CD14-positive monocyte (primary cell): Measurements from ENCODE around the gene ENGASE. TPM values are rescaled to one million over a fixed set of nuclear protein-coding genes. Genes with fewer than 3 reads are reported as not detected.

Experiments used
- DNase-seq, 3 donors: peaks; one replicate each; pipeline ENCODE4 v3.0.0-alpha.2; 2011 to 2022
- H2AFZ ChIP-seq: 2 replicates; pipeline ENCODE4 v1.6.0; 2012; ENCODE audit warnings: mild to moderate bottlenecking, low read depth, low read length, inconsistent platforms; ENCODE audit not compliant: insufficient read depth, poor library complexity, severe bottlenecking
- H3K27ac ChIP-seq, 2 donors: 1 replicate in 1 of 2; 2 replicates in 1 of 2; pipeline ENCODE4 v1.5.1; 2012 to 2013; ENCODE audit warnings: low read length in 2 of 2, control low read depth in 1 of 2, inconsistent platforms in 1 of 2, low read depth in 1 of 2, mild to moderate bottlenecking in 1 of 2
- H3K27me3 ChIP-seq, 2 donors: one replicate each; pipeline versions ENCODE4 v1.6.0 to v1.6.1; 2011 to 2013; ENCODE audit warnings: low read length in 2 of 2; ENCODE audit not compliant: control insufficient read depth in 2 of 2, insufficient read depth in 2 of 2
- H3K36me3 ChIP-seq, 2 donors: replicated peaks in 1 of 2; 1 replicate in 1 of 2; 2 replicates in 1 of 2; pipeline versions ENCODE4 v1.5.1 to v1.6.1; 2012 to 2013; ENCODE audit warnings: low read length in 2 of 2, control low read depth in 1 of 2, inconsistent platforms in 1 of 2, mild to moderate bottlenecking in 1 of 2; ENCODE audit not compliant: insufficient read depth in 2 of 2, control insufficient read depth in 1 of 2
- H3K4me1 ChIP-seq, 2 donors: 1 replicate in 1 of 2; 2 replicates in 1 of 2; pipeline versions ENCODE4 v1.5.1 to v1.6.1; 2012 to 2013; ENCODE audit warnings: low read length in 2 of 2, control low read depth in 1 of 2, inconsistent platforms in 1 of 2, mild to moderate bottlenecking in 1 of 2, moderate library complexity in 1 of 2; ENCODE audit not compliant: insufficient read depth in 2 of 2, control insufficient read depth in 1 of 2
- H3K4me2 ChIP-seq: replicated peaks from 2 replicates; pipeline ENCODE3; 2012; ENCODE audit warnings: low read length, moderate library complexity, mild to moderate bottlenecking; ENCODE audit not compliant: poor library complexity, severe bottlenecking; ENCODE audit errors: extremely low read depth
- H3K4me3 ChIP-seq, 3 experiments: fragments of 200-600 bp in 1 of 3; sonication (generic) in 1 of 3; replicated peaks in 1 of 3; 1 replicate in 2 of 3; 2 replicates in 1 of 3; pipeline ENCODE4 v1.5.1; 2011 to 2013; ENCODE audit warnings: low read length in 3 of 3, mild to moderate bottlenecking in 3 of 3, control low read depth in 2 of 3, low read depth in 2 of 3, inconsistent platforms in 1 of 3, moderate library complexity in 1 of 3
- H3K79me2 ChIP-seq: 2 replicates; pipeline ENCODE4 v1.6.0; 2012; ENCODE audit warnings: mild to moderate bottlenecking, control low read depth, inconsistent platforms, low read length, moderate library complexity; ENCODE audit not compliant: insufficient read depth
- H3K9ac ChIP-seq: 2 replicates; pipeline ENCODE4 v1.6.0; 2017; ENCODE audit warnings: low read length, mild to moderate bottlenecking; ENCODE audit not compliant: insufficient read depth, poor library complexity, severe bottlenecking
- H3K9me3 ChIP-seq, 2 donors: replicated peaks in 1 of 2; 1 replicate in 1 of 2; 2 replicates in 1 of 2; pipeline versions ENCODE4 v1.5.1 to v1.6.1; 2012 to 2013; ENCODE audit warnings: low read length in 2 of 2, control low read depth in 1 of 2; ENCODE audit not compliant: control insufficient read depth in 1 of 2, insufficient read depth in 1 of 2
- H4K20me1 ChIP-seq: 2 replicates; pipeline ENCODE4 v1.6.0; 2012; ENCODE audit warnings: mild to moderate bottlenecking, low read length, control low read depth, moderate library complexity; ENCODE audit not compliant: insufficient read depth
- H3K27ac Mint-ChIP-seq, 7 donors: one replicate each; pipeline ENCODE4 v1.8.0; 2020; ENCODE audit warnings: mild to moderate bottlenecking in 7 of 7, mixed read lengths in 7 of 7, moderate library complexity in 6 of 7, inconsistent platforms in 2 of 7
- H3K27me3 Mint-ChIP-seq, 3 donors: one replicate each; pipeline ENCODE4 v1.8.0; 2021 to 2022; ENCODE audit warnings: low read depth in 3 of 3, mild to moderate bottlenecking in 3 of 3, mixed read lengths in 3 of 3, moderate library complexity in 3 of 3, inconsistent platforms in 1 of 3
- H3K36me3 Mint-ChIP-seq, 2 donors: one replicate each; pipeline ENCODE4 v1.8.0; 2020; ENCODE audit warnings: mixed read lengths in 2 of 2, inconsistent platforms in 1 of 2, mild to moderate bottlenecking in 1 of 2
- H3K4me1 Mint-ChIP-seq: one replicate; pipeline ENCODE4 v1.8.0; 2020; ENCODE audit warnings: mild to moderate bottlenecking, mixed read lengths
- H3K4me3 Mint-ChIP-seq, 2 donors: one replicate each; pipeline ENCODE4 v1.8.0; 2020; ENCODE audit warnings: mild to moderate bottlenecking in 2 of 2, mixed read lengths in 2 of 2, moderate library complexity in 1 of 2
- H3K9me3 Mint-ChIP-seq, 7 donors: one replicate each; pipeline ENCODE4 v1.8.0; 2020 to 2022; ENCODE audit warnings: mixed read lengths in 7 of 7, mild to moderate bottlenecking in 6 of 7, moderate library complexity in 6 of 7, inconsistent platforms in 2 of 7
- whole genome bisulfite sequencing: methylation state at CpG from one replicate; pipeline ENCODE4 v1.1.5; 2013; ENCODE audit warnings: missing lambda C conversion rate; ENCODE audit not compliant: insufficient coverage; 5-methylcytosine and 5-hydroxymethylcytosine counted together
- intact Hi-C, 2 donors: fragments of 100-400 bp; cut with micrococcal nuclease; formaldehyde crosslinking; loops; one replicate each; pipeline versions ENCODE4 v1.15.0 to v1.15.1; 2023
- polyA plus RNA-seq, 3 donors: library from polyadenylated mRNA; depleted of rRNA in 1 of 3; unstranded in 2 of 3; stranded (reverse) in 1 of 3; fragments of 300-500 nt in 2 of 3; fragments of >200 nt in 1 of 3; fragmentation: Illumina TruSeq in 2 of 3; gene quantifications; 1 replicate in 2 of 3; 2 replicates in 1 of 3; pipeline ENCODE4 v1.2.3, GENCODE V29; 2012 to 2021
- TF ChIP-seq, protein P1 (sequence below): fragments of 200-600 bp; IDR thresholded peaks from one replicate; pipeline ENCODE4 v1.8.0; 2022; ENCODE audit warnings: antibody characterized with exemption, mild to moderate bottlenecking

ENGASE gene
- polyA plus RNA-seq, 3 donors = 2.6 to 150 (median 3.0) TPM

- no peaks in the 10 kb centered on the region for H3K79me2 ChIP-seq
- no peaks in the 10 kb centered on the region for H4K20me1 ChIP-seq
- Mint-ChIP-seq H3K27me3 (peaks cover 0 to 9% (median 4%) of the 10 kb centered on the region in 3 donors), H3K27ac (no peak overlapping the region), H3K4me3 (no peak overlapping the region), H3K4me1 (no peaks in the 10 kb centered on the region), H3K9me3 (no peaks in the 10 kb centered on the region), H3K36me3 (no peaks in the 10 kb centered on the region)
- no peak overlapping the region for H3K9ac ChIP-seq
- no peaks in the 10 kb centered on the region for H3K36me3 ChIP-seq
- H3K27ac ChIP-seq = no peak overlapping the region
- H3K4me2 ChIP-seq = no peak overlapping the region
- no peaks in the 10 kb centered on the region for H3K27me3 ChIP-seq
- H3K4me3 ChIP-seq = no peak overlapping the region
- no peak overlapping the region for H2AFZ ChIP-seq
- H3K9me3 ChIP-seq = no peaks in the 10 kb centered on the region
- intact Hi-C loops = no loop called here
- TF ChIP-seq, protein P1, sequence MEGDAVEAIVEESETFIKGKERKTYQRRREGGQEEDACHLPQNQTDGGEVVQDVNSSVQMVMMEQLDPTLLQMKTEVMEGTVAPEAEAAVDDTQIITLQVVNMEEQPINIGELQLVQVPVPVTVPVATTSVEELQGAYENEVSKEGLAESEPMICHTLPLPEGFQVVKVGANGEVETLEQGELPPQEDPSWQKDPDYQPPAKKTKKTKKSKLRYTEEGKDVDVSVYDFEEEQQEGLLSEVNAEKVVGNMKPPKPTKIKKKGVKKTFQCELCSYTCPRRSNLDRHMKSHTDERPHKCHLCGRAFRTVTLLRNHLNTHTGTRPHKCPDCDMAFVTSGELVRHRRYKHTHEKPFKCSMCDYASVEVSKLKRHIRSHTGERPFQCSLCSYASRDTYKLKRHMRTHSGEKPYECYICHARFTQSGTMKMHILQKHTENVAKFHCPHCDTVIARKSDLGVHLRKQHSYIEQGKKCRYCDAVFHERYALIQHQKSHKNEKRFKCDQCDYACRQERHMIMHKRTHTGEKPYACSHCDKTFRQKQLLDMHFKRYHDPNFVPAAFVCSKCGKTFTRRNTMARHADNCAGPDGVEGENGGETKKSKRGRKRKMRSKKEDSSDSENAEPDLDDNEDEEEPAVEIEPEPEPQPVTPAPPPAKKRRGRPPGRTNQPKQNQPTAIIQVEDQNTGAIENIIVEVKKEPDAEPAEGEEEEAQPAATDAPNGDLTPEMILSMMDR = no peak
- no peak for DNase-seq
- WGBS = 80% methylated on average over 5 of the region's 5 CpGs
- no peaks in the 10 kb centered on the region for H3K4me1 ChIP-seq
Measured at GRCh38 chr17:79120259-79120658, 45.6 kb downstream of the ENGASE start.

GRCh38 chr17:79123988-79124387 is 49.4 kb downstream of the ENGASE start:
- no peak overlapping the region for H3K27ac Mint-ChIP-seq
- intact Hi-C loops = no loop called here

More at GRCh38 chr17:79123988-79124387, 49.4 kb downstream of the ENGASE start:
- no peak overlapping the region for H3K9ac ChIP-seq
- no peaks in the 10 kb centered on the region for H3K79me2 ChIP-seq
- H3K4me2 ChIP-seq = no peak overlapping the region
- 97% methylated on average over 6 of the region's 8 CpGs for WGBS
- TF ChIP-seq, protein P1 = no peak
- H3K4me3 ChIP-seq = no peak overlapping the region
- Mint-ChIP-seq H3K4me3 (no peak overlapping the region), H3K4me1 (no peaks in the 10 kb centered on the region), H3K9me3 (peaks cover 0 to 2% (median 0%) of the 10 kb centered on the region in 7 donors), H3K27me3 (peaks cover 5 to 14% (median 14%) of the 10 kb centered on the region in 3 donors), H3K36me3 (no peaks in the 10 kb centered on the region)
- H3K9me3 ChIP-seq = no peaks in the 10 kb centered on the region
- no peaks in the 10 kb centered on the region for H3K27me3 ChIP-seq
- H3K36me3 ChIP-seq = no peaks in the 10 kb centered on the region
- DNase-seq = no peak
- H3K4me1 ChIP-seq = no peaks in the 10 kb centered on the region
- no peak overlapping the region for H2AFZ ChIP-seq
- no peaks in the 10 kb centered on the region for H4K20me1 ChIP-seq
- no peak overlapping the region for H3K27ac ChIP-seq
